HG03064 (cell line): Measurements from ENCODE around the gene MAN1A2.
"Not testable (repeated sequence)": the region's sequence is repeated elsewhere in the genome, so short reads cannot be mapped to it uniquely, and the experiment has no call there.

Experiments used
- ATAC-seq: cut with Tn5 transposase; IDR thresholded peaks from one replicate; pipeline ENCODE4 v1.9.1; 2021; ENCODE audit warnings: low read depth; ENCODE audit not compliant: unreplicated experiment

The MAN1A2 gene

DNA sequence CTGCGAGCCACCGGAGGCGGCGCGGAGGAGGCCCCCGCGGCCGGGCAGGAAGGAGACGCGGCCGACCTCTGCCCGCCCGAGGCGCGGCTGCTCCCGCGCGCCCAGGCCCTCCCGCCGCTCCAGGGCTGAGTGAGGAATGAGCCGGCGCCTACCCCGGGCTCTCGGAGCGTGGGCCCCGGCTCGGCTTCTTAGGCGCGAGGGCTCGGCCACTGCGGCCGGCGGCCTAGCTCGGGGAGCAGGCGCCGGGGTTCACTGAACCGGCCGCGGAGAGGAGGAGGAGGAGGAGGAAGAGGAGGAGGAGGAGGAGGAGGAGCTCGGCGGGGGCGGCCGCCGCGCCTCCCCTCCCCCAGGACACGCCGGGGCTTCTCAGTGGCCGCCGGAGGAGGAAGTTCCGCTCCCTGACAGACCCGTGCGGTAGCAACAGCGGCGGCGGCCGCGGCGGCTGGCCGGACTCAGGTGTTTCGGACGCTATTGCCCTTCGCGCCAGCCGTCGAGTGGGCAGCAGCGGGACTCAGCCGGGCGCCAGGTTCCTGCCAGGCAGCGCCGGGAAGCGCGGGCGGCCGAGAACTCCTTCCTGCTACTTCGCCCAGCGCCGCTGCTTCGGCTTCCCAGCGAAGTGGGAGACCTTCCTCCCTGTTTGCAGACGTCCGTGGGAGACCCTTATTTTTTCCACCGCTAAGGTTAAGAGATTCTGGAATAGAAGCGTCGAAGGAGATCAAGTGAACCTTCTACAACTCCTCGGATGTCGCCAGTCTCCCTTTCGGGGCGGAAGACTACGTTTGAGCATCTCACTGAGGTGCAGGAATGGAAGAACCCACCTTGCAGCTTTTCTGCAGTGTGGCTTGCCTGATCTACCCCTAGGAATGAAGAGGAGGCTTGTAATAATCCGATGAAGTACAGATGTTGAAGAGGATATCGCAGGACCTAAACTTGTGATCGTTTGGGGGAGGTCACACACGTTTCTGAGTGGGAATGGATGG, at the start of gene MAN1A2:
TSS of gene MAN1A2 (plus strand) at position 404 of the 980 bp plus-strand sequence. CDS start 735 bp downstream, outside the sequence.
- ATAC-seq: peak; percentile 51

GRCh38 chr1:117318011-117318410, 49.2 kb upstream of the MAN1A2 start:
- ATAC-seq: no peak

DNA sequence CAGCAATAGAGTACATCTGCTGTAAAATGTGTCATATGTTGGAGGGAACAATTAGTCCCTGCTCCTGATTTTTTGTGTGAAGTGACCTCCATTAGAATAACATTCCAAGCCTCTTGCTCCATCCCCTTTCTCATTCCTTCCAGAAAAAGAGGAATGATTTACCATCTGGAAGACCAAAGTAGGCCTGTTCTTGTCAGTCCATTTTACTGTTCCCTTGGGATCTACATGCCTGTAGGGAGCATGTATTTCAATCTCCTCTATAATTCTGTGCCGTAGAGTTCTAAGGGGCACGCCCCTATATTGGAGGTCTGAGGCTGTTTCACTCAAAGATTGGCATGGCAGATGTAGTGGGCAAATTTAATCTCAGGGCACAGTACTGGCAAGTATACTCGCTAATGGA, 48.8 kb upstream of the MAN1A2 start:
- no peak for ATAC-seq

GRCh38 chr1:117320515-117320914, 46.7 kb upstream of the MAN1A2 start:
- no peak for ATAC-seq

- no peak for ATAC-seq
Measured at GRCh38 chr1:117321680-117322609, 45.3 kb upstream of the MAN1A2 start.

GRCh38 chr1:117324357-117324756, 42.9 kb upstream of the MAN1A2 start:
- ATAC-seq: no peak

DNA sequence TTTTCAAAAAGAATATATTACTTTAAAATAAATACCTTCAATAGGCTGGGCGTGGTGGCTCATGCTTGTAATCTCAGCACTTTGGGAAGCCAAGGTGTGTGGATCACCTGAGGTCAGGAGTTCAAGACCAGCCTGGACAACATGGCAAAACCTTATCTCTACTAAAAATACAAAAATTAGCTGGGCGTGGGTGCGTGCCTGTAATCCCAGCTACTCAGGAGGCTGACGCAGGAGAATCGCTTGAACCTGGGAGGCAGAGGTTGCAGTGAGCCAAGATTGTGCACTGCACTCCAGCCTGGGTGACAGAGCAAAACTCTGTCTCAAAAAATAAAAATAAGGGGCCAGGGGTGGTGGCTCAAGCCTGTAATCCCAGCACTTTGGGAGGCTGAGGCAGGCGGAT, 41.2 kb upstream of the MAN1A2 start:
- not testable (repeated sequence) for ATAC-seq

GRCh38 chr1:117327011-117327410, 40.2 kb upstream of the MAN1A2 start:
- no peak for ATAC-seq

- no peak for ATAC-seq
Measured at GRCh38 chr1:117335376-117336086, 31.7 kb upstream of the MAN1A2 start.

DNA sequence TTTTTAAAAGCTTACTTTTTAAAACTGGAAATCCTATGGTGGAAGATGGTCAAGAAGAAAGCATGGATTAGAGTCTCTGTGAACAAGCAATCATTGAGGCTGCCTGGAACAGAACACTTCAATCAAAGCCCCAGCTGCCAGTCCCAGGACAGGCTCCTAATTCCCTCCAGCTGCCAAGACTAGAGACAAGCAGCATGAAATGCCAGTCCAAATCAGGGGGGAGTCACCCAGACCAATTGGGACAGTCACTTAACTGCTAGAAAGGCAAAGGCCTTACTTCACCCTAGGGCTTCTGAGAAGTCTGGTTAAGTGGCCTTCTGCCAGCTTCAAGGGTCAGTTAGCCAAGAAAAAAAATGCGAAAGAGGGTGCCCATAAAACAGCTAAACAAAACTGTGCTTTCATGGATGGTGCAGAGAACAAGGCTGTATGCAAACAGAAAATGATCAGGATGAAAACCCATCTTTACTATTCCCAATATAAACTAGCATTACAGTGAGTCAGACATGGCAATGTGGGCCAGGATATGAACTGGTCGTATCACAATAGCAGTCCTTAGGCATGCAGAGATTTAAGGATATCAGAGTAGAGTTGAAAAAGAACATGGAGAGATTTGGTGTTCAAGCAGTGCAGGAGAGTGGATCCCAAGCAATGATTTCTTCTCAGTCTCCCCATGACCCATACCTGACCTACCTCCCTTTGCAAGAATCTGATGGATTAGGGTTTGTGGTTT, 31.0 kb upstream of the MAN1A2 start:
- ATAC-seq: no peak

- no peak for ATAC-seq
Measured at GRCh38 chr1:117339866-117340700, 27.2 kb upstream of the MAN1A2 start.

GRCh38 chr1:117341123-117341522, 26.1 kb upstream of the MAN1A2 start:
- no peak for ATAC-seq

DNA sequence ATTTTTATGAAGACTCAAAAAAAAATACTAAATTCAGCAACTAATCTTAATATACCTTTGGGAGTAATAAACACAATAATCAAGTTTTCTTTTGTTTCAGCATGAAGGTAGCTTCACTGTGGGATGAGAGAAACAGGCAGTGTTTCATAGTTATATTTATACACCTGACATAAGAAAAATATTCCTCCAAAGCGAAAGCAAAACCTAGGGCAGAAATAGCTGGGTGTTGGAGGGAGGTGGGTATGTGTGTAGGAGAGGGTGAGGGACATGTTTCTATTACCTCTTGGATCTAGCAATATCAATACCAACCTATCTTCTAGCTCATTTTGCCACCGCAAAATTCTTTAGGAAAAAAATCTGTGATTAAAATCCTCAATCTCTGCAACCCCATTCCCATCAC, 24.9 kb upstream of the MAN1A2 start:
- ATAC-seq: no peak

- ATAC-seq: no peak
Measured at GRCh38 chr1:117346206-117346928, 20.9 kb upstream of the MAN1A2 start.

GRCh38 chr1:117347907-117348306, 19.3 kb upstream of the MAN1A2 start:
- ATAC-seq: no peak

DNA sequence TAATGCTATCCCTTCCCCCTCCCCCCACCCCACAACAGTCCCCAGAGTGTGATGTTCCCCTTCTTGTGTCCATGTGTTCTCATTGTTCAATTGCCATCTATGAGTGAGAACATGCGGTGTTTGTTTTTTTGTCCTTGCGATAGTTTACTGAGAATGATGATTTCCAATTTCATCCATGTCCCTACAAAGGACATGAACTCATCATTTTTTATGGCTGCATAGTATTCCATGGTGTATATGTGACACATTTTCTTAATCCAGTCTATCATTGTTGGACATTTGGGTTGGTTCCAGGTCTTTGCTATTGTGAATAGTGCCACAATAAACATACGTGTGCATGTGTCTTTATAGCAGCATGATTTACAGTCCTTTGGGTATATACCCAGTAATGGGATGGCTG, 14.6 kb upstream of the MAN1A2 start:
- not testable (repeated sequence) for ATAC-seq

DNA sequence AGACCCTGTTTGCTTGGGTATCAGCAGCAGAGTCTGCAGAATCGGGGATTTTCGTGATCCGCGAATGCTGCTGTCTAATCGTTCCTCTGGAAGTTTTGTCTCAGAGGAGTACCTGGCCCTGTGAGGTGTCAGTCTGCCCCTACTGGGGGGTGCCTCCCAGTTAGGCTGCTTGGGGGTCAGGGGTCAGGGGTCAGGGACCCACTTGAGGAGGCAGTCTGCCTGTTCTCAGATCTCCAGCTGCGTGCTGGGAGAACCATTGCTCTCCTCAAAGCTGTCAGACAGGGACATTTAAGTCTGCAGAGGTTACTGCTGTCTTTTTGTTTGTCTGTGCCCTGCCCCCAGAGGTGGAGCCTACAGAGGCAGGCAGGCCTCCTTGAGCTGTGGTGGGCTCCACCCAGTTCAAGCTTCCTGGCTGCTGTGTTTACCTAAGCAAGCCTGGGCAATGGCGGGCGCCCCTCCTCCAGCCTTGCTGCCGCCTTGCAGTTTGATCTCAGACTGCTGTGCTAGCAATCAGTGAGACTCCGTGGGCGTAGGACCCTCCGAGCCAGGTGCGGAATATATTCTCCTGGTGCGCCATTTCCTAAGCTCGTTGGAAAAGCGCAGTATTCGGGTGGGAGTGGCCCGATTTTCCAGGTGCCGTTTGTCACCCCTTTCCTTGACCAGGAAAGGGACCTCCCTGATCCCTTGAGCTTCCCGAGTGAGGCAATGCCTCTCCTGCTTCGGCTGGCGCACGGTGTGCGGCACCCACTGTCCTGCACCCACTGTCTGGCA, 9.2 kb upstream of the MAN1A2 start:
- ATAC-seq: not testable (repeated sequence)

DNA sequence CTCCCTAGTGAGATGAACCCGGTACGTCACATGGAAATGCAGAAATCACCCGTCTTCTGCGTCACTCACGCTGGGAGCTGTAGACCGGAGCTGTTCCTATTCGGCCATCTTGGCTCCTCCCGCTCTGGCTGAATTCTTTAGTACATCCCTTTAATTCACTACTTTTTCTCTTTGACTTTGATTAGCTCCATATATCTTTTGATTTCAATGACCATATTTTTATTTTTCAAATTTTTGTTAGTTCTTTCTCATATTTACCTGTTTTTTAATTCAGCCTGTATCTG, 8.7 kb upstream of the MAN1A2 start:
- not testable (repeated sequence) for ATAC-seq
